Measurements from ENCODE around the gene NRARP.
A peak's percentile ranks its signal among the peaks of the same experiment; 100 is the strongest.

GRCh38 chr9:137301081-137301947 lies 757 bp downstream of the NRARP start:
- TF ChIP-seq RELA (IDR thresholded peaks at IDR 0.05; ENCODE audit: borderline replicate concordance, partially characterized antibody) (no peak), CTCF (IDR thresholded peaks at IDR 0.05 in 2 of 3, conservative IDR thresholded peaks at IDR 0.05 in 1 of 3; ENCODE audit: control insufficient read depth in 2 of 3, extremely low read depth in 1 of 3, insufficient read depth in 1 of 3, low read depth in 3 of 3, low read length in 3 of 3) (peak in 2 of 3 experiments; percentile 15 to 21; a peak in 2 of 6 replicates), RAD51 (IDR thresholded peaks at IDR 0.05) (no peak), GABPA (IDR thresholded peaks at IDR 0.05; ENCODE audit: low read depth) (no peak), SREBF2 (IDR thresholded peaks at IDR 0.05; ENCODE audit: low read length) (no peak), BHLHE40 (IDR thresholded peaks at IDR 0.05; ENCODE audit: borderline replicate concordance in 1 of 2, low read depth in 2 of 2, low read length in 1 of 2) (peak in 1 of 2 experiments; percentile 70; a peak in 2 of 4 replicates), CEBPB (IDR thresholded peaks at IDR 0.05; ENCODE audit: borderline replicate concordance in 1 of 2, low read depth in 2 of 2, low read length in 2 of 2) (no peak), KLF5 (IDR thresholded peaks at IDR 0.05; ENCODE audit: partially characterized antibody) (no peak), POLR2A (IDR thresholded peaks at IDR 0.05; ENCODE audit: low read depth, low read length) (peak; percentile 3; the same call in 1 of the 2 replicates), ATF2 (IDR thresholded peaks at IDR 0.05; ENCODE audit: low read length) (no peak), SMC3 (IDR thresholded peaks at IDR 0.05; ENCODE audit: borderline replicate concordance, low read length) (no peak), CBFB (IDR thresholded peaks at IDR 0.05; ENCODE audit: low read depth) (no peak), CEBPZ (IDR thresholded peaks at IDR 0.05; ENCODE audit: low read depth, low read length) (no peak), CREB1 (IDR thresholded peaks at IDR 0.05; ENCODE audit: low read depth) (no peak)

Data from GM12878 (cell line).